ENCODE measurements around the gene AQP12B. TPM values are rescaled to one million over a fixed set of nuclear protein-coding genes. Genes with fewer than 3 reads are reported as not detected.
"Not testable (repeated sequence)": the region's sequence is repeated elsewhere in the genome, so short reads cannot be mapped to it uniquely, and the experiment has no call there.

AQP12B gene
- total and polyA plus RNA-seq, 2 donors from 2014 or later = not detected

GRCh38 chr2:240662681-240663080 is 20.0 kb downstream of the AQP12B start:
- peaks cover 0 to 3% (median 0%) of the 10 kb centered on the region in 3 donors for H3K9me3 ChIP-seq (ENCODE audit: control insufficient read depth in 2 of 3, insufficient read depth in 1 of 3, low read length in 3 of 3)
- H3K4me3 ChIP-seq (ENCODE audit: low read length in 3 of 3) = no peak overlapping the region
- no peak overlapping the region for H3K27ac ChIP-seq (ENCODE audit: low read depth in 2 of 2, low read length in 2 of 2)
- intact Hi-C loops (cut with DNase I) = no loop called here
- no peak overlapping the region for H3K9ac ChIP-seq (ENCODE audit: low read length in 3 of 3)
- TF ChIP-seq CTCF (IDR thresholded peaks at IDR 0.05; ENCODE audit: borderline replicate concordance, extremely low read depth, insufficient read depth) = no peak
- DNase-seq (no peak), FAIRE-seq (no peak)
- peaks cover 2% of the 10 kb centered on the region for H3K27me3 ChIP-seq (ENCODE audit: control insufficient read depth, insufficient read depth, low read length)
- H3K4me1 ChIP-seq (ENCODE audit: control insufficient read depth in 2 of 3, insufficient read depth in 2 of 3, low read depth in 1 of 3, low read length in 3 of 3) = no peaks in the 10 kb centered on the region
- H3K36me3 ChIP-seq (ENCODE audit: control insufficient read depth in 2 of 3, insufficient read depth in 3 of 3, low read length in 3 of 3) = no peaks in the 10 kb centered on the region

- H3K36me3 ChIP-seq (ENCODE audit: control insufficient read depth in 2 of 3, insufficient read depth in 3 of 3, low read length in 3 of 3); H3K9me3 ChIP-seq (ENCODE audit: control insufficient read depth in 2 of 3, insufficient read depth in 1 of 3, low read length in 3 of 3); FAIRE-seq; DNase-seq; H3K9ac ChIP-seq (ENCODE audit: low read length in 3 of 3); intact Hi-C loops (cut with DNase I); H3K4me3 ChIP-seq (ENCODE audit: low read length in 3 of 3); H3K27ac ChIP-seq (ENCODE audit: low read depth in 2 of 2, low read length in 2 of 2); H3K27me3 ChIP-seq (ENCODE audit: control insufficient read depth, insufficient read depth, low read length); H3K4me1 ChIP-seq (ENCODE audit: control insufficient read depth in 2 of 3, insufficient read depth in 2 of 3, low read depth in 1 of 3, low read length in 3 of 3): not testable (repeated sequence)
Measured at GRCh38 chr2:240659883-240660282, 22.8 kb downstream of the AQP12B start.

- DNase-seq (no peak), FAIRE-seq (no peak)
- peaks cover 2% of the 10 kb centered on the region for H3K27me3 ChIP-seq (ENCODE audit: control insufficient read depth, insufficient read depth, low read length)
- no peak overlapping the region for H3K9ac ChIP-seq (ENCODE audit: low read length in 3 of 3)
- intact Hi-C loops (cut with DNase I) = no loop called here
- H3K4me1 ChIP-seq (ENCODE audit: control insufficient read depth in 2 of 3, insufficient read depth in 2 of 3, low read depth in 1 of 3, low read length in 3 of 3) = no peaks in the 10 kb centered on the region
- no peak for TF ChIP-seq CTCF (IDR thresholded peaks at IDR 0.05; ENCODE audit: borderline replicate concordance, extremely low read depth, insufficient read depth)
- H3K36me3 ChIP-seq (ENCODE audit: control insufficient read depth in 2 of 3, insufficient read depth in 3 of 3, low read length in 3 of 3) = no peaks in the 10 kb centered on the region
- no peak overlapping the region for H3K27ac ChIP-seq (ENCODE audit: low read depth in 2 of 2, low read length in 2 of 2)
- no peak overlapping the region for H3K4me3 ChIP-seq (ENCODE audit: low read length in 3 of 3)
- no peaks in the 10 kb centered on the region for H3K9me3 ChIP-seq (ENCODE audit: control insufficient read depth in 2 of 3, insufficient read depth in 1 of 3, low read length in 3 of 3)
Measured at GRCh38 chr2:240655931-240656886, 26.5 kb downstream of the AQP12B start.

GRCh38 chr2:240651185-240651584 is 31.5 kb downstream of the AQP12B start:
- Histone ChIP-seq H3K9me3 (ENCODE audit: control insufficient read depth in 2 of 3, insufficient read depth in 1 of 3, low read length in 3 of 3) (no peaks in the 10 kb centered on the region), H3K4me1 (ENCODE audit: control insufficient read depth in 2 of 3, insufficient read depth in 2 of 3, low read depth in 1 of 3, low read length in 3 of 3) (no peaks in the 10 kb centered on the region), H3K27ac (ENCODE audit: low read depth in 2 of 2, low read length in 2 of 2) (no peak overlapping the region), H3K4me3 (ENCODE audit: low read length in 3 of 3) (no peak overlapping the region), H3K27me3 (ENCODE audit: control insufficient read depth, insufficient read depth, low read length) (no peaks in the 10 kb centered on the region), H3K36me3 (ENCODE audit: control insufficient read depth in 2 of 3, insufficient read depth in 3 of 3, low read length in 3 of 3) (no peaks in the 10 kb centered on the region), H3K9ac (ENCODE audit: low read length in 3 of 3) (no peak overlapping the region)
- FAIRE-seq = no peak
- DNase-seq = no peak
- intact Hi-C loops (cut with DNase I) = no loop called here
- no peak for TF ChIP-seq CTCF (IDR thresholded peaks at IDR 0.05; ENCODE audit: borderline replicate concordance, extremely low read depth, insufficient read depth)
